K562 (cell line): ENCODE results near the gene ANKRD13D. TPM values are rescaled to one million over a fixed set of nuclear protein-coding genes. Genes with fewer than 3 reads are reported as not detected.

ENCODE experiments used
- CREM ChIP-seq: IDR thresholded peaks from 2 replicates; pipeline ENCODE4 v1.6.1; 2014; ENCODE audit warnings: antibody characterized with exemption, low read depth
- ESRRB ChIP-seq: fragments of 250-450 bp; sonication (Bioruptor Pico); IDR thresholded peaks from 2 replicates; pipeline ENCODE4 v1.5.0; 2020; ENCODE audit warnings: mild to moderate bottlenecking, moderate library complexity, borderline replicate concordance
- ETV1 ChIP-seq: fragments of 450-650 bp; conservative IDR thresholded peaks from 2 replicates; pipeline ENCODE4 v1.6.1; 2016; ENCODE audit warnings: missing genetic modification characterization, control low read depth, low read depth, missing compliant biosample characterization
- HDAC2 ChIP-seq: fragments of 450-650 bp; IDR thresholded peaks from 2 replicates; pipeline ENCODE4 v1.6.1; 2016; ENCODE audit warnings: mild to moderate bottlenecking
- MAX ChIP-seq: sonication (generic); formaldehyde crosslinking; IDR thresholded peaks from 2 replicates; pipeline ENCODE4 v1.9.0; 2022; ENCODE audit warnings: mild to moderate bottlenecking, missing genetic modification reagents
- MEIS2 ChIP-seq: fragments of 450-650 bp; IDR thresholded peaks from 2 replicates; pipeline ENCODE4 v1.6.1; 2014; ENCODE audit warnings: mild to moderate bottlenecking; ENCODE audit not compliant: partially characterized antibody
- NCOR1 ChIP-seq: fragments of 450-650 bp; IDR thresholded peaks from 2 replicates; pipeline ENCODE4 v1.6.1; 2016; ENCODE audit warnings: mild to moderate bottlenecking, moderate library complexity
- NONO ChIP-seq, 2 experiments: fragments of 200-400 bp in 1 of 2; fragments of 450-650 bp in 1 of 2; formaldehyde crosslinking in 1 of 2; IDR thresholded peaks; 2 replicates each; pipeline ENCODE4 v1.6.1; 2017; ENCODE audit warnings: low read depth in 2 of 2, mild to moderate bottlenecking in 2 of 2, moderate library complexity in 2 of 2, low read length in 1 of 2
- PBX2 ChIP-seq, 2 experiments: IDR thresholded peaks in 1 of 2; conservative IDR thresholded peaks in 1 of 2; 2 replicates each; pipeline ENCODE4 v1.6.1; 2016; ENCODE audit warnings: low read depth in 2 of 2, mild to moderate bottlenecking in 1 of 2, missing compliant biosample characterization in 1 of 2, missing genetic modification characterization in 1 of 2, moderate library complexity in 1 of 2
- PREB ChIP-seq: sonication (generic); formaldehyde crosslinking; IDR thresholded peaks from 2 replicates; pipeline ENCODE4 v1.8.1; 2023; ENCODE audit warnings: mild to moderate bottlenecking, missing genetic modification reagents
- SPI1 ChIP-seq: IDR thresholded peaks from 2 replicates; pipeline ENCODE4 v1.6.1; 2011; ENCODE audit warnings: low read depth, low read length, control low read depth, borderline replicate concordance
- TBP ChIP-seq: optimal IDR thresholded peaks from 2 replicates; pipeline ENCODE3; 2011; ENCODE audit warnings: low read depth, low read length, improper control_type of control experiment
- WHSC1 ChIP-seq: IDR thresholded peaks from one replicate; pipeline ENCODE4 v1.6.1; 2012; ENCODE audit warnings: low read length, control low read depth, inconsistent platforms
- ZC3H11A ChIP-seq: IDR thresholded peaks from 2 replicates; pipeline ENCODE4 v1.6.1; 2012; ENCODE audit warnings: low read depth, low read length, improper control_type of control experiment
- ZC3H8 ChIP-seq: fragments of 450-650 bp; IDR thresholded peaks from 2 replicates; pipeline ENCODE4 v1.6.1; 2017
- ZKSCAN3 ChIP-seq: fragments of 250-450 bp; sonication (Bioruptor Pico); IDR thresholded peaks from 2 replicates; pipeline ENCODE4 v1.4.0; 2020
- ZNF316 ChIP-seq: fragments of 450-650 bp; IDR thresholded peaks from 2 replicates; pipeline ENCODE4 v1.6.1; 2016
- ZNF584 ChIP-seq: fragments of 200-800 bp; sonication (Bioruptor generic); IDR thresholded peaks from 2 replicates; pipeline ENCODE4 v1.6.1; 2016; ENCODE audit warnings: low read depth, mild to moderate bottlenecking, missing genetic modification characterization, missing compliant biosample characterization
- ZNF589 ChIP-seq: fragments of 200-800 bp; sonication (Bioruptor generic); IDR thresholded peaks from 2 replicates; pipeline ENCODE4 v1.6.1; 2016; ENCODE audit warnings: low read depth, missing genetic modification characterization, missing compliant biosample characterization
- ZZZ3 ChIP-seq: fragments of 450-650 bp; IDR thresholded peaks from 2 replicates; pipeline ENCODE4 v1.6.1; 2016; ENCODE audit warnings: antibody characterized with exemption, mild to moderate bottlenecking, moderate library complexity
- polyA plus RNA-seq, 8 experiments: library from polyadenylated mRNA; depleted of rRNA in 4 of 8; stranded (reverse) in 5 of 8; unstranded in 3 of 8; fragments of >200 nt; fragmentation: Nextera tagmentation in 2 of 8; fragmentation: Illumina TruSeq in 1 of 8; extraction: Ambion mirVana in 2 of 8; extraction: Trizol in 1 of 8; gene quantifications; 2 replicates each; pipeline versions ENCODE4 v1.2.1 to v1.2.3, GENCODE V29; 2011 to 2014; ENCODE audit warnings: inconsistent platforms in 1 of 8, missing spikeins in 1 of 8
- total RNA-seq, 7 experiments: library from RNA; depleted of rRNA in 6 of 7; stranded (reverse); fragments of >200 nt in 6 of 7; fragmentation: Illumina TruSeq in 2 of 7; extraction: Trizol in 2 of 7; gene quantifications; 2 replicates each; pipeline versions ENCODE4 v1.2.1 to v1.2.3, GENCODE V29; 2011 to 2021; ENCODE audit warnings: low replicate concordance in 1 of 7
- TF ChIP-seq, protein P1 (sequence below): fragments of 200-800 bp; sonication (Bioruptor generic); IDR thresholded peaks from 2 replicates; pipeline ENCODE4 v1.6.1; 2017; ENCODE audit warnings: missing genetic modification characterization, missing compliant biosample characterization
- TF ChIP-seq, protein P2 (sequence below): fragments of 450-650 bp; formaldehyde crosslinking; IDR thresholded peaks from 2 replicates; pipeline ENCODE4 v1.4.0; 2020; ENCODE audit warnings: mild to moderate bottlenecking, moderate library complexity

Gene ANKRD13D
- total and polyA plus RNA-seq, 9 of the 15 experiments (the other 6 are each of a cell fraction or from before 2014, with no cell fraction given): 0.94 to 40.9 (median 22.4) TPM

GRCh38 chr11:67288452-67289225 lies 464 bp upstream of the ANKRD13D start (continued):
- TF ChIP-seq MAX (CRISPR knock-in tag) (peak; percentile 81), NONO (IDR thresholded peaks at IDR 0.05; ENCODE audit: low read depth in 2 of 2, low read length in 1 of 2) (peak in 1 of 2 experiments; percentile 6; a peak in 1 of 4 replicates), WHSC1 (no peak), NCOR1 (0 out of 2 replicates have a peak, but pooled peaks have one; percentile 7), TBP (no peak), MEIS2 (peak; percentile 49), ZNF589 (CRISPR knock-in tag) (no peak), PBX2 (CRISPR knock-in tag; IDR thresholded peaks at IDR 0.05; ENCODE audit: low read depth) (no peak), PBX2 (tag; conservative IDR thresholded peaks at IDR 0.05; ENCODE audit: low read depth) (no peak), CREM (peak; percentile 82), ZNF316 (no peak), ESRRB (CRISPR knock-in tag) (no peak), ZZZ3 (no peak), ETV1 (peak; percentile 99; the same call in 1 of the 2 replicates), SPI1 (peak; percentile 66), HDAC2 (no peak), ZC3H8 (no peak), ZNF584 (CRISPR knock-in tag) (no peak), ZKSCAN3 (CRISPR knock-in tag) (no peak), PREB (no peak), ZC3H11A (no peak)
- TF ChIP-seq, protein P1, sequence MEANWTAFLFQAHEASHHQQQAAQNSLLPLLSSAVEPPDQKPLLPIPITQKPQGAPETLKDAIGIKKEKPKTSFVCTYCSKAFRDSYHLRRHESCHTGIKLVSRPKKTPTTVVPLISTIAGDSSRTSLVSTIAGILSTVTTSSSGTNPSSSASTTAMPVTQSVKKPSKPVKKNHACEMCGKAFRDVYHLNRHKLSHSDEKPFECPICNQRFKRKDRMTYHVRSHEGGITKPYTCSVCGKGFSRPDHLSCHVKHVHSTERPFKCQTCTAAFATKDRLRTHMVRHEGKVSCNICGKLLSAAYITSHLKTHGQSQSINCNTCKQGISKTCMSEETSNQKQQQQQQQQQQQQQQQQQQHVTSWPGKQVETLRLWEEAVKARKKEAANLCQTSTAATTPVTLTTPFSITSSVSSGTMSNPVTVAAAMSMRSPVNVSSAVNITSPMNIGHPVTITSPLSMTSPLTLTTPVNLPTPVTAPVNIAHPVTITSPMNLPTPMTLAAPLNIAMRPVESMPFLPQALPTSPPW (CRISPR knock-in tag): peak; percentile 97
- TF ChIP-seq, protein P2, sequence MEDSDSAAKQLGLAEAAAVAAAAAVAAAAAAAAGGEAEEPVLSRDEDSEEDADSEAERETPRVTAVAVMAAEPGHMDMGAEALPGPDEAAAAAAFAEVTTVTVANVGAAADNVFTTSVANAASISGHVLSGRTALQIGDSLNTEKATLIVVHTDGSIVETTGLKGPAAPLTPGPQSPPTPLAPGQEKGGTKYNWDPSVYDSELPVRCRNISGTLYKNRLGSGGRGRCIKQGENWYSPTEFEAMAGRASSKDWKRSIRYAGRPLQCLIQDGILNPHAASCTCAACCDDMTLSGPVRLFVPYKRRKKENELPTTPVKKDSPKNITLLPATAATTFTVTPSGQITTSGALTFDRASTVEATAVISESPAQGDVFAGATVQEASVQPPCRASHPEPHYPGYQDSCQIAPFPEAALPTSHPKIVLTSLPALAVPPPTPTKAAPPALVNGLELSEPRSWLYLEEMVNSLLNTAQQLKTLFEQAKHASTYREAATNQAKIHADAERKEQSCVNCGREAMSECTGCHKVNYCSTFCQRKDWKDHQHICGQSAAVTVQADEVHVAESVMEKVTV (CRISPR knock-in tag): no peak
